ENCODE results near the gene METTL15. TPM values are rescaled to one million over a fixed set of nuclear protein-coding genes. Genes with fewer than 3 reads are reported as not detected.

METTL15 gene
- total RNA-seq, 3 donors from 2014 or later (not counting 1 experiment from before 2014, with no cell fraction given): 7.4 to 12.1 (median 9.1) TPM

DNA sequence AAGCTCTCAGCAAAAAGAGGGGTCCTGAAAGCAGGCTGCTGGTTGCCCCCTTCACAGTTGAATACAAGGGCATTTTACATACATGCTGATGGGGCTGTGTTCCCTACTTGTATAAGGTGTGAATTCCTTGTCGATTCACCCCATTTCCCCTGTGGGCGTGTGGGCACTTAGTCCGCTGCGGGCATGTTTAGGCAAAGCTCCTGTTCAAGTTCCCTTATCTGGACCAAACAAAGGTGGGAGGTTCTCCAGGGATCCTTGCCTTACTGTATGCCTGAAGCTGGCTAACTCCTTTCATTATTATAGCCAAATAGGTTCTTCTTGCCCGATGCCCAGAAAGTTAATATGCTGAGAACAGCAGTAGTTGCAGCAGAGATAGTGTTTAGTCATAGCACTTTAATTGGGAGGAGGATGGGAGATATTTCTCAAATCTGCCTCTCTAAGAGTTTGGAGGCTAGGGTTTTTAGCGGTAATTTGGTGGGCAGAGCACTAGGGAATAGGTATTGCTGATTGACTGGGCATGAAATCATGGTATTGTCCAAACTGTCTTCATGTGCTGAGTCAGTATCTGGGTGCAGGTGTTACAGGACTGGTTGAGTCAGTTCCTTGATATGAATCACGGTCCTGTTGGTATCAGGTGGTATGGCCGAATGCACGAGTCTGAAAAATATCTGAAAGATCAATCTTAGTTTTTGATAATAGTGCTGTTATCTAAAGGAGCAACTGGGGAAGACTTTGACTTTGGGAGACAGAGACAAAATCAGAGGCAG is 32.7 kb downstream of the METTL15 start:
- peaks cover 2 to 3% of the 10 kb centered on the region in 2 donors for H3K9me3 Mint-ChIP-seq

DNA sequence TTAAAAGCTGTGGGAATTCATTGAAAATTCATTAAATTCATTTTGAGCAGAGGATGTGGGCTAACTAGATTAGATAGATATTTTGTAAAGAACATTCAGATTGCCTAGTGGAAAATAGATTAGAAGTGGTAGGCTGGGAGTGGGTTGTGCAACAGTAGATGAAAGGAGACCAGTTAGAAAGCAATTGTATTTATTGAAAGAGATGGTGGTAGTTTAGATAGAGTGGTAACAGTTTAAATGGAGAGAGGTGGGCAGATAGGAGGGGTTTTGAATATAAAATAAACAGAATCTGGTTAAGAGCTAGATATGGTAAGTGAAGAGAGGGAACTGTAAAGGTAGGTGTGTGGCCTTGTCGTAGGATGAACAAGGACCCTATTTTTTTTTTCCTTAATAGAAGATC is 34.5 kb downstream of the METTL15 start:
- H3K27ac Mint-ChIP-seq: no peak overlapping the region

More for the DNA sequence above, 32.7 kb downstream of the METTL15 start:
- no peaks in the 10 kb centered on the region for H3K36me3 Mint-ChIP-seq
- Histone ChIP-seq H3K27ac (ENCODE audit: low read length) (no peak overlapping the region), H3K4me1 (ENCODE audit: control insufficient read depth, insufficient read depth, low read length) (no peaks in the 10 kb centered on the region), H3K36me3 (ENCODE audit: control insufficient read depth, insufficient read depth, low read length) (no peaks in the 10 kb centered on the region), H3K4me3 (ENCODE audit: low read length) (no peak overlapping the region), H3K27me3 (ENCODE audit: control insufficient read depth, insufficient read depth, low read length) (no peaks in the 10 kb centered on the region), H3K9me3 (ENCODE audit: control insufficient read depth, insufficient read depth, low read length) (peaks cover 21% of the 10 kb centered on the region)
- H3K27me3 Mint-ChIP-seq (ENCODE audit: low read depth in 2 of 2): no peaks in the 10 kb centered on the region
- TF ChIP-seq, protein P1, sequence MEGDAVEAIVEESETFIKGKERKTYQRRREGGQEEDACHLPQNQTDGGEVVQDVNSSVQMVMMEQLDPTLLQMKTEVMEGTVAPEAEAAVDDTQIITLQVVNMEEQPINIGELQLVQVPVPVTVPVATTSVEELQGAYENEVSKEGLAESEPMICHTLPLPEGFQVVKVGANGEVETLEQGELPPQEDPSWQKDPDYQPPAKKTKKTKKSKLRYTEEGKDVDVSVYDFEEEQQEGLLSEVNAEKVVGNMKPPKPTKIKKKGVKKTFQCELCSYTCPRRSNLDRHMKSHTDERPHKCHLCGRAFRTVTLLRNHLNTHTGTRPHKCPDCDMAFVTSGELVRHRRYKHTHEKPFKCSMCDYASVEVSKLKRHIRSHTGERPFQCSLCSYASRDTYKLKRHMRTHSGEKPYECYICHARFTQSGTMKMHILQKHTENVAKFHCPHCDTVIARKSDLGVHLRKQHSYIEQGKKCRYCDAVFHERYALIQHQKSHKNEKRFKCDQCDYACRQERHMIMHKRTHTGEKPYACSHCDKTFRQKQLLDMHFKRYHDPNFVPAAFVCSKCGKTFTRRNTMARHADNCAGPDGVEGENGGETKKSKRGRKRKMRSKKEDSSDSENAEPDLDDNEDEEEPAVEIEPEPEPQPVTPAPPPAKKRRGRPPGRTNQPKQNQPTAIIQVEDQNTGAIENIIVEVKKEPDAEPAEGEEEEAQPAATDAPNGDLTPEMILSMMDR (IDR thresholded peaks at IDR 0.05): no peak
- no peak overlapping the region for H3K27ac Mint-ChIP-seq
- DNase-seq (no peak), ATAC-seq (no peak)
- peaks cover 0 to 6% of the 10 kb centered on the region in 2 donors for H3K4me1 Mint-ChIP-seq
- no peak overlapping the region for H3K4me3 Mint-ChIP-seq
- intact Hi-C loops (cut with micrococcal nuclease): no loop called here
- 98% methylated on average over 9 of the region's 9 CpGs for WGBS (ENCODE audit: insufficient coverage)

DNA sequence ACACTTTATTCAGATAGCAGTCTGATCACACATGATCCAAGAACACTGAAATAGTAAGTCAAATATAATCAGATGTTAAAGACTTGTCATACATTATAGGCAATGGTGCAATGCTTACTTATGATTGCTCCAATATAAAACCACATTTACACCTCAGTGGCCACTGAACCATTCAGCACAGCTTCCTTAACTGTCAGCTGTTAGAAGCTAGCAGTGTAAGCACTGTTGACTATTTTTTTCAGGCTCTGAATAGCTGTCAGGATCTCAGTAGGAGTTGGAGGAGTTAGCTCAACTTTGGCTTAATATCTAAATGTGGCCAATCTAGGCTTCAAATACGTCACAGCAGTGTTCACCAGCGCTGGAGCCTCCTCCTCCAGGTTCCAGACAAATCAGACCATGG is 36.6 kb downstream of the METTL15 start:
- Histone ChIP-seq H3K4me1 (ENCODE audit: control insufficient read depth, insufficient read depth, low read length) (no peaks in the 10 kb centered on the region), H3K9me3 (ENCODE audit: control insufficient read depth, insufficient read depth, low read length) (peaks cover 10% of the 10 kb centered on the region), H3K27me3 (ENCODE audit: control insufficient read depth, insufficient read depth, low read length) (no peaks in the 10 kb centered on the region), H3K27ac (ENCODE audit: low read length) (no peak overlapping the region), H3K36me3 (ENCODE audit: control insufficient read depth, insufficient read depth, low read length) (no peaks in the 10 kb centered on the region), H3K4me3 (ENCODE audit: low read length) (no peak overlapping the region)
- intact Hi-C loops (cut with micrococcal nuclease): no loop called here
- ATAC-seq: no peak
- Mint-ChIP-seq H3K27me3 (ENCODE audit: low read depth in 2 of 2) (no peaks in the 10 kb centered on the region), H3K27ac (no peak overlapping the region), H3K4me1 (peaks cover 0 to 6% of the 10 kb centered on the region in 2 donors), H3K4me3 (no peak overlapping the region), H3K36me3 (no peaks in the 10 kb centered on the region), H3K9me3 (peaks cover 0 to 3% of the 10 kb centered on the region in 2 donors)
- no peak for DNase-seq
- TF ChIP-seq, protein P1 (IDR thresholded peaks at IDR 0.05): no peak
- 98% methylated on average over 2 of the region's 2 CpGs for WGBS (ENCODE audit: insufficient coverage)

More for the DNA sequence above, 34.5 kb downstream of the METTL15 start:
- no peak overlapping the region for H3K4me3 Mint-ChIP-seq
- peaks cover 21% of the 10 kb centered on the region for H3K9me3 ChIP-seq (ENCODE audit: control insufficient read depth, insufficient read depth, low read length)
- H3K36me3 ChIP-seq (ENCODE audit: control insufficient read depth, insufficient read depth, low read length): no peaks in the 10 kb centered on the region
- no peak overlapping the region for H3K27ac ChIP-seq (ENCODE audit: low read length)
- peaks cover 2 to 3% of the 10 kb centered on the region in 2 donors for H3K9me3 Mint-ChIP-seq
- WGBS (ENCODE audit: insufficient coverage): 100% methylated on average over 1 of the region's 1 CpG
- H3K4me1 Mint-ChIP-seq: peaks cover 0 to 6% of the 10 kb centered on the region in 2 donors
- H3K27me3 Mint-ChIP-seq (ENCODE audit: low read depth in 2 of 2): no peaks in the 10 kb centered on the region
- intact Hi-C loops (cut with micrococcal nuclease): no loop called here
- no peak for ATAC-seq
- TF ChIP-seq, protein P1 (IDR thresholded peaks at IDR 0.05): no peak
- no peaks in the 10 kb centered on the region for H3K27me3 ChIP-seq (ENCODE audit: control insufficient read depth, insufficient read depth, low read length)
- DNase-seq: no peak
- H3K4me3 ChIP-seq (ENCODE audit: low read length): no peak overlapping the region
- no peaks in the 10 kb centered on the region for H3K36me3 Mint-ChIP-seq
- no peaks in the 10 kb centered on the region for H3K4me1 ChIP-seq (ENCODE audit: control insufficient read depth, insufficient read depth, low read length)

All from natural killer cell (primary cell).